ENCODE data around the gene SPR. TPM values are rescaled to one million over a fixed set of nuclear protein-coding genes. Genes with fewer than 3 reads are reported as not detected.

Gene SPR
- total RNA-seq, 1 experiment from 2014 or later = 65.8 TPM

- in situ Hi-C loops (cut with HindIII; ENCODE audit: low sequenced_read_pairs) = no loop called here
- no peak for DNase-seq (ENCODE audit: low spot score)
These were observed 38.2 kb downstream of the SPR start for GRCh38 chr2:72925328-72925943.

GRCh38 chr2:72926368-72926767, 39.2 kb downstream of the SPR start:
- no peak for DNase-seq (ENCODE audit: low spot score)

GRCh38 chr2:72926811-72927465, 39.7 kb downstream of the SPR start:
- DNase-seq (ENCODE audit: low spot score) = no peak
- in situ Hi-C loops (cut with HindIII; ENCODE audit: low sequenced_read_pairs) = no loop called here

More at GRCh38 chr2:72926368-72926767, 39.2 kb downstream of the SPR start:
- in situ Hi-C loops (cut with HindIII; ENCODE audit: low sequenced_read_pairs) = no loop called here

- DNase-seq (ENCODE audit: low spot score) = no peak
- in situ Hi-C loops (cut with HindIII; ENCODE audit: low sequenced_read_pairs) = no loop called here
These were observed 40.7 kb downstream of the SPR start for GRCh38 chr2:72927619-72928550.

- in situ Hi-C loops (cut with HindIII; ENCODE audit: low sequenced_read_pairs) = no loop called here
- DNase-seq (ENCODE audit: low spot score) = no peak
These were observed 41.8 kb downstream of the SPR start for GRCh38 chr2:72929010-72929409.

GRCh38 chr2:72931280-72931910, 44.2 kb downstream of the SPR start:
- no peak for DNase-seq (ENCODE audit: low spot score)
- in situ Hi-C loops (cut with HindIII; ENCODE audit: low sequenced_read_pairs) = no loop called here

- DNase-seq (ENCODE audit: low spot score) = no peak
- in situ Hi-C loops (cut with HindIII; ENCODE audit: low sequenced_read_pairs) = no loop called here
These were observed 45.0 kb downstream of the SPR start for GRCh38 chr2:72932045-72932740.

GRCh38 chr2:72932805-72933204, 45.6 kb downstream of the SPR start:
- in situ Hi-C loops (cut with HindIII; ENCODE audit: low sequenced_read_pairs) = no loop called here
- no peak for DNase-seq (ENCODE audit: low spot score)

GRCh38 chr2:72933207-72933606, 46.0 kb downstream of the SPR start:
- no peak for DNase-seq (ENCODE audit: low spot score)
- in situ Hi-C loops (cut with HindIII; ENCODE audit: low sequenced_read_pairs) = no loop called here

GRCh38 chr2:72933646-72934151, 46.5 kb downstream of the SPR start:
- DNase-seq (ENCODE audit: low spot score) = no peak
- in situ Hi-C loops (cut with HindIII; ENCODE audit: low sequenced_read_pairs) = no loop called here

GRCh38 chr2:72934683-72935610, 47.7 kb downstream of the SPR start:
- no peak for DNase-seq (ENCODE audit: low spot score)

GRCh38 chr2:72935611-72935957, 48.4 kb downstream of the SPR start:
- in situ Hi-C loops (cut with HindIII; ENCODE audit: low sequenced_read_pairs) = no loop called here
- no peak for DNase-seq (ENCODE audit: low spot score)

More at GRCh38 chr2:72934683-72935610, 47.7 kb downstream of the SPR start:
- in situ Hi-C loops (cut with HindIII; ENCODE audit: low sequenced_read_pairs) = no loop called here

- peak; percentile 41 for DNase-seq (ENCODE audit: low spot score)
- in situ Hi-C loops (cut with HindIII; ENCODE audit: low sequenced_read_pairs) = no loop called here
These were observed 49.6 kb downstream of the SPR start for GRCh38 chr2:72936660-72937355.

GRCh38 chr2:72937356-72937669, 50.1 kb downstream of the SPR start:
- in situ Hi-C loops (cut with HindIII; ENCODE audit: low sequenced_read_pairs) = no loop called here
- no peak for DNase-seq (ENCODE audit: low spot score)

GRCh38 chr2:72938455-72938854, 51.2 kb downstream of the SPR start:
- DNase-seq (ENCODE audit: low spot score) = no peak
- in situ Hi-C loops (cut with HindIII; ENCODE audit: low sequenced_read_pairs) = no loop called here

GRCh38 chr2:72940361-72940760, 53.2 kb downstream of the SPR start:
- DNase-seq (ENCODE audit: low spot score) = no peak
- in situ Hi-C loops (cut with HindIII; ENCODE audit: low sequenced_read_pairs) = no loop called here

GRCh38 chr2:72940786-72941185, 53.6 kb downstream of the SPR start:
- in situ Hi-C loops (cut with HindIII; ENCODE audit: low sequenced_read_pairs) = no loop called here
- DNase-seq (ENCODE audit: low spot score) = no peak

Measured in G401 (cell line).